CD14-positive monocyte (primary cell): Measurements from ENCODE around the gene ERC1. TPM values are rescaled to one million over a fixed set of nuclear protein-coding genes. Genes with fewer than 3 reads are reported as not detected.

Source experiments
- DNase-seq, 3 donors: peaks; one replicate each; pipeline ENCODE4 v3.0.0-alpha.2; 2011 to 2022
- H2AFZ ChIP-seq: 2 replicates; pipeline ENCODE4 v1.6.0; 2012; ENCODE audit warnings: mild to moderate bottlenecking, low read depth, low read length, inconsistent platforms; ENCODE audit not compliant: insufficient read depth, poor library complexity, severe bottlenecking
- H3K27ac ChIP-seq, 2 donors: 1 replicate in 1 of 2; 2 replicates in 1 of 2; pipeline ENCODE4 v1.5.1; 2012 to 2013; ENCODE audit warnings: low read length in 2 of 2, control low read depth in 1 of 2, inconsistent platforms in 1 of 2, low read depth in 1 of 2, mild to moderate bottlenecking in 1 of 2
- H3K27me3 ChIP-seq, 2 donors: one replicate each; pipeline versions ENCODE4 v1.6.0 to v1.6.1; 2011 to 2013; ENCODE audit warnings: low read length in 2 of 2; ENCODE audit not compliant: control insufficient read depth in 2 of 2, insufficient read depth in 2 of 2
- H3K36me3 ChIP-seq, 2 donors: replicated peaks in 1 of 2; 1 replicate in 1 of 2; 2 replicates in 1 of 2; pipeline versions ENCODE4 v1.5.1 to v1.6.1; 2012 to 2013; ENCODE audit warnings: low read length in 2 of 2, control low read depth in 1 of 2, inconsistent platforms in 1 of 2, mild to moderate bottlenecking in 1 of 2; ENCODE audit not compliant: insufficient read depth in 2 of 2, control insufficient read depth in 1 of 2
- H3K4me1 ChIP-seq, 2 donors: 1 replicate in 1 of 2; 2 replicates in 1 of 2; pipeline versions ENCODE4 v1.5.1 to v1.6.1; 2012 to 2013; ENCODE audit warnings: low read length in 2 of 2, control low read depth in 1 of 2, inconsistent platforms in 1 of 2, mild to moderate bottlenecking in 1 of 2, moderate library complexity in 1 of 2; ENCODE audit not compliant: insufficient read depth in 2 of 2, control insufficient read depth in 1 of 2
- H3K4me2 ChIP-seq: replicated peaks from 2 replicates; pipeline ENCODE3; 2012; ENCODE audit warnings: low read length, moderate library complexity, mild to moderate bottlenecking; ENCODE audit not compliant: poor library complexity, severe bottlenecking; ENCODE audit errors: extremely low read depth
- H3K4me3 ChIP-seq, 3 experiments: fragments of 200-600 bp in 1 of 3; sonication (generic) in 1 of 3; replicated peaks in 1 of 3; 1 replicate in 2 of 3; 2 replicates in 1 of 3; pipeline ENCODE4 v1.5.1; 2011 to 2013; ENCODE audit warnings: low read length in 3 of 3, mild to moderate bottlenecking in 3 of 3, control low read depth in 2 of 3, low read depth in 2 of 3, inconsistent platforms in 1 of 3, moderate library complexity in 1 of 3
- H3K79me2 ChIP-seq: 2 replicates; pipeline ENCODE4 v1.6.0; 2012; ENCODE audit warnings: mild to moderate bottlenecking, control low read depth, inconsistent platforms, low read length, moderate library complexity; ENCODE audit not compliant: insufficient read depth
- H3K9ac ChIP-seq: 2 replicates; pipeline ENCODE4 v1.6.0; 2017; ENCODE audit warnings: low read length, mild to moderate bottlenecking; ENCODE audit not compliant: insufficient read depth, poor library complexity, severe bottlenecking
- H3K9me3 ChIP-seq, 2 donors: replicated peaks in 1 of 2; 1 replicate in 1 of 2; 2 replicates in 1 of 2; pipeline versions ENCODE4 v1.5.1 to v1.6.1; 2012 to 2013; ENCODE audit warnings: low read length in 2 of 2, control low read depth in 1 of 2; ENCODE audit not compliant: control insufficient read depth in 1 of 2, insufficient read depth in 1 of 2
- H4K20me1 ChIP-seq: 2 replicates; pipeline ENCODE4 v1.6.0; 2012; ENCODE audit warnings: mild to moderate bottlenecking, low read length, control low read depth, moderate library complexity; ENCODE audit not compliant: insufficient read depth
- H3K27ac Mint-ChIP-seq, 7 donors: one replicate each; pipeline ENCODE4 v1.8.0; 2020; ENCODE audit warnings: mild to moderate bottlenecking in 7 of 7, mixed read lengths in 7 of 7, moderate library complexity in 6 of 7, inconsistent platforms in 2 of 7
- H3K27me3 Mint-ChIP-seq, 3 donors: one replicate each; pipeline ENCODE4 v1.8.0; 2021 to 2022; ENCODE audit warnings: low read depth in 3 of 3, mild to moderate bottlenecking in 3 of 3, mixed read lengths in 3 of 3, moderate library complexity in 3 of 3, inconsistent platforms in 1 of 3
- H3K36me3 Mint-ChIP-seq, 2 donors: one replicate each; pipeline ENCODE4 v1.8.0; 2020; ENCODE audit warnings: mixed read lengths in 2 of 2, inconsistent platforms in 1 of 2, mild to moderate bottlenecking in 1 of 2
- H3K4me1 Mint-ChIP-seq: one replicate; pipeline ENCODE4 v1.8.0; 2020; ENCODE audit warnings: mild to moderate bottlenecking, mixed read lengths
- H3K4me3 Mint-ChIP-seq, 2 donors: one replicate each; pipeline ENCODE4 v1.8.0; 2020; ENCODE audit warnings: mild to moderate bottlenecking in 2 of 2, mixed read lengths in 2 of 2, moderate library complexity in 1 of 2
- H3K9me3 Mint-ChIP-seq, 7 donors: one replicate each; pipeline ENCODE4 v1.8.0; 2020 to 2022; ENCODE audit warnings: mixed read lengths in 7 of 7, mild to moderate bottlenecking in 6 of 7, moderate library complexity in 6 of 7, inconsistent platforms in 2 of 7
- CTCF ChIP-seq: fragments of 200-600 bp; IDR thresholded peaks from one replicate; pipeline ENCODE4 v1.8.0; 2022; ENCODE audit warnings: antibody characterized with exemption, mild to moderate bottlenecking
- WGBS: methylation state at CpG from one replicate; pipeline ENCODE4 v1.1.5; 2013; ENCODE audit warnings: missing lambda C conversion rate; ENCODE audit not compliant: insufficient coverage; 5-methylcytosine and 5-hydroxymethylcytosine counted together
- intact Hi-C, 2 donors: fragments of 100-400 bp; cut with micrococcal nuclease; formaldehyde crosslinking; loops; one replicate each; pipeline versions ENCODE4 v1.15.0 to v1.15.1; 2023
- polyA plus RNA-seq, 3 donors: library from polyadenylated mRNA; depleted of rRNA in 1 of 3; unstranded in 2 of 3; stranded (reverse) in 1 of 3; fragments of 300-500 nt in 2 of 3; fragments of >200 nt in 1 of 3; fragmentation: Illumina TruSeq in 2 of 3; gene quantifications; 1 replicate in 2 of 3; 2 replicates in 1 of 3; pipeline ENCODE4 v1.2.3, GENCODE V29; 2012 to 2021

Gene ERC1
- polyA plus RNA-seq, 3 donors = 4.0 to 14.3 (median 5.1) TPM

GRCh38 chr12:955939-956338 lies 35.1 kb upstream of the ERC1 start:
- H3K79me2 ChIP-seq = no peaks in the 10 kb centered on the region
- H3K36me3 Mint-ChIP-seq = no peaks in the 10 kb centered on the region
- H3K4me1 Mint-ChIP-seq = peaks cover 15% of the 10 kb centered on the region
- 100% methylated on average over 2 of the region's 6 CpGs for WGBS
- H3K27me3 Mint-ChIP-seq = peaks cover 0 to 2% (median 1%) of the 10 kb centered on the region in 3 donors
- H3K4me3 Mint-ChIP-seq = no peak overlapping the region
- peaks cover 0 to 2% (median 0%) of the 10 kb centered on the region in 7 donors for H3K9me3 Mint-ChIP-seq
- no peaks in the 10 kb centered on the region for H3K27me3 ChIP-seq
- TF ChIP-seq CTCF = no peak
- no peak overlapping the region for H3K9ac ChIP-seq
- no peak overlapping the region for H3K27ac Mint-ChIP-seq
- no peak overlapping the region for H3K27ac ChIP-seq
- intact Hi-C loops = loop anchor here in 1 of 2 donors (10.0 kb wide), 1 partner anchor 61 kb away; no protein-coding TSS in a partner anchor
- H3K4me1 ChIP-seq = peaks cover 7 to 11% of the 10 kb centered on the region in 2 donors
- no peak overlapping the region for H3K4me2 ChIP-seq
- no peak for DNase-seq
- H4K20me1 ChIP-seq = no peaks in the 10 kb centered on the region
- no peak overlapping the region for H2AFZ ChIP-seq
- no peak overlapping the region for H3K4me3 ChIP-seq
- no peaks in the 10 kb centered on the region for H3K9me3 ChIP-seq
- no peaks in the 10 kb centered on the region for H3K36me3 ChIP-seq

- H3K79me2 ChIP-seq = no peaks in the 10 kb centered on the region
- TF ChIP-seq CTCF = no peak
- intact Hi-C loops = loop anchor here in 1 of 2 donors (10.0 kb wide), 1 partner anchor 64 kb away; no protein-coding TSS in a partner anchor
- H3K4me3 ChIP-seq = no peak overlapping the region
- Mint-ChIP-seq H3K9me3 (peaks cover 0 to 2% (median 0%) of the 10 kb centered on the region in 7 donors), H3K27ac (no peak overlapping the region), H3K27me3 (peaks cover 0 to 5% (median 2%) of the 10 kb centered on the region in 3 donors), H3K4me1 (peaks cover 2% of the 10 kb centered on the region), H3K4me3 (no peak overlapping the region), H3K36me3 (no peaks in the 10 kb centered on the region)
- DNase-seq = no peak
- no peak overlapping the region for H3K9ac ChIP-seq
- H4K20me1 ChIP-seq = no peaks in the 10 kb centered on the region
- no peaks in the 10 kb centered on the region for H3K27me3 ChIP-seq
- H2AFZ ChIP-seq = no peak overlapping the region
- no peak overlapping the region for H3K4me2 ChIP-seq
- no peaks in the 10 kb centered on the region for H3K36me3 ChIP-seq
- H3K4me1 ChIP-seq = peaks cover 0 to 2% of the 10 kb centered on the region in 2 donors
- no peaks in the 10 kb centered on the region for H3K9me3 ChIP-seq
- no peak overlapping the region for H3K27ac ChIP-seq
- WGBS = 97% methylated on average over 6 of the region's 8 CpGs
These were observed 32.4 kb upstream of the ERC1 start for GRCh38 chr12:958588-959123.
